Activated CD4-positive, alpha-beta T cell treated with anti-CD3 and anti-CD28 coated beads for 36 hours (primary cell): ENCODE results near the gene CNR1. TPM values are rescaled to one million over a fixed set of nuclear protein-coding genes. Genes with fewer than 3 reads are reported as not detected.

Experiments
- ATAC-seq: fragments of 200-7000 bp; cut with Tn5 transposase; one replicate; pipeline ENCODE4 v1.10.0; 2021; ENCODE audit warnings: mild to moderate bottlenecking, moderate library complexity
- CTCF ChIA-PET: fragments of 350-600 bp; sonication (Branson Sonifier 250); formaldehyde crosslinking; loops from one replicate; lab custom pipeline; 2021; ENCODE audit warnings: antibody characterized with exemption; lab: Charles Lee
- POLR2A ChIA-PET: fragments of 350-600 bp; sonication (Branson Sonifier 250); formaldehyde crosslinking; loops from one replicate; lab custom pipeline; 2021; ENCODE audit warnings: antibody characterized with exemption, inconsistent platforms; lab: Charles Lee
- DNase-seq: peaks from one replicate; pipeline ENCODE4 v3.0.0-alpha.2; 2020
- H3K27ac Mint-ChIP-seq: one replicate; pipeline ENCODE4 v1.8.0; 2021; ENCODE audit warnings: mixed read lengths
- H3K27me3 Mint-ChIP-seq: one replicate; pipeline ENCODE4 v1.8.0; 2021; ENCODE audit warnings: mixed read lengths
- H3K36me3 Mint-ChIP-seq: one replicate; pipeline ENCODE4 v1.8.0; 2021; ENCODE audit warnings: low read depth, mixed read lengths
- H3K4me1 Mint-ChIP-seq: one replicate; pipeline ENCODE4 v1.8.0; 2021; ENCODE audit warnings: mixed read lengths
- H3K4me3 Mint-ChIP-seq: one replicate; pipeline ENCODE4 v1.8.0; 2021; ENCODE audit warnings: mild to moderate bottlenecking, moderate library complexity, mixed read lengths
- H3K9me3 Mint-ChIP-seq: one replicate; pipeline ENCODE4 v1.8.0; 2021; ENCODE audit warnings: low read depth, mixed read lengths
- intact Hi-C, 2 experiments: fragments of 100-400 bp; cut with DNase I in 1 of 2; cut with micrococcal nuclease in 1 of 2; formaldehyde crosslinking; loops; one replicate each; pipeline versions ENCODE4 v1.14.2 to v1.15.1; 2022 to 2024; cut with DNase I, micrococcal nuclease
- total RNA-seq, 2 experiments: library from RNA; stranded (reverse); gene quantifications; one replicate each; pipeline ENCODE4 v1.2.3, GENCODE V29; 2021

The CNR1 gene
- total RNA-seq, 2 experiments from 2014 or later, result not detected

GRCh38 chr6:88111991-88112390 is 54.2 kb downstream of the CNR1 start:
- Mint-ChIP-seq H3K4me1 (no peaks in the 10 kb centered on the region), H3K27ac (no peak overlapping the region), H3K4me3 (no peak overlapping the region), H3K36me3 (no peaks in the 10 kb centered on the region), H3K27me3 (peaks cover 19% of the 10 kb centered on the region), H3K9me3 (no peaks in the 10 kb centered on the region)
- ATAC-seq, result no peak
- POLR2A ChIA-PET, result no interaction called here
- CTCF ChIA-PET, result no interaction called here
- DNase-seq, result no peak
- intact Hi-C loops, result no loop called here

- Mint-ChIP-seq H3K4me3 (no peak overlapping the region), H3K36me3 (no peaks in the 10 kb centered on the region), H3K9me3 (no peaks in the 10 kb centered on the region), H3K27ac (no peak overlapping the region), H3K27me3 (peaks cover 10% of the 10 kb centered on the region), H3K4me1 (no peaks in the 10 kb centered on the region)
- intact Hi-C loops, result no loop called here
- ChIA-PET CTCF (no interaction called here), POLR2A (interaction anchor here (0.6 kb wide), 1 partner anchor 523 kb away, joined by 7 read pairs; no protein-coding TSS in a partner anchor)
- ATAC-seq (no peak), DNase-seq (no peak)
Measured at GRCh38 chr6:88107241-88107640, 58.9 kb downstream of the CNR1 start.

GRCh38 chr6:88105741-88106340 is 60.3 kb downstream of the CNR1 start:
- Mint-ChIP-seq H3K4me1 (no peaks in the 10 kb centered on the region), H3K36me3 (no peaks in the 10 kb centered on the region), H3K9me3 (no peaks in the 10 kb centered on the region), H3K4me3 (no peak overlapping the region), H3K27me3 (peaks cover 4% of the 10 kb centered on the region), H3K27ac (no peak overlapping the region)
- ChIA-PET POLR2A (no interaction called here), CTCF (no interaction called here)
- DNase-seq (no peak), ATAC-seq (no peak)
- intact Hi-C loops, result no loop called here

Other genes with a start within 250 kb of the CNR1 start
- not detected for gene SPACA1, start 118.5 kb downstream of the CNR1 start, total RNA-seq